Liver (tissue), 3 donors: Measurements from ENCODE around the gene CD300LB.

Experiments
- EGR1 ChIP-seq, 2 donors: IDR thresholded peaks; 2 replicates each; pipeline ENCODE4 v1.6.1; 2016 to 2018; ENCODE audit warnings: antibody characterized with exemption in 2 of 2, low read depth in 2 of 2
- GABPA ChIP-seq, 2 donors: IDR thresholded peaks in 1 of 2; conservative IDR thresholded peaks in 1 of 2; 2 replicates each; pipeline ENCODE4 v1.6.1; 2016; ENCODE audit warnings: antibody characterized with exemption in 2 of 2, mild to moderate bottlenecking in 1 of 2, moderate library complexity in 1 of 2
- JUND ChIP-seq, 2 donors: IDR thresholded peaks; 2 replicates each; pipeline ENCODE4 v1.6.1; 2016; ENCODE audit warnings: antibody characterized with exemption in 2 of 2
- NR2F2 ChIP-seq: IDR thresholded peaks from 2 replicates; pipeline ENCODE4 v1.6.1; 2016; ENCODE audit warnings: antibody characterized with exemption
- RAD21 ChIP-seq, 2 donors: IDR thresholded peaks; 2 replicates each; pipeline ENCODE4 v1.6.1; 2016; ENCODE audit warnings: antibody characterized with exemption in 2 of 2, mild to moderate bottlenecking in 2 of 2
- RXRA ChIP-seq, 2 donors: IDR thresholded peaks; 2 replicates each; pipeline ENCODE4 v1.6.1; 2017 to 2018; ENCODE audit warnings: antibody characterized with exemption in 2 of 2, mild to moderate bottlenecking in 1 of 2
- SP1 ChIP-seq: IDR thresholded peaks from 2 replicates; pipeline ENCODE4 v1.6.1; 2018; ENCODE audit warnings: antibody characterized with exemption, mild to moderate bottlenecking
- TAF1 ChIP-seq: conservative IDR thresholded peaks from 2 replicates; pipeline ENCODE4 v1.6.1; 2016; ENCODE audit warnings: antibody characterized with exemption, mild to moderate bottlenecking
- YY1 ChIP-seq: IDR thresholded peaks from 2 replicates; pipeline ENCODE4 v1.6.1; 2016; ENCODE audit warnings: antibody characterized with exemption, mild to moderate bottlenecking
- TF ChIP-seq, protein P1 (sequence below): IDR thresholded peaks from 2 replicates; pipeline ENCODE4 v1.6.1; 2016; ENCODE audit warnings: antibody characterized with exemption, mild to moderate bottlenecking
- TF ChIP-seq, protein P2 (sequence below): fragments of 150-350 bp; IDR thresholded peaks from 2 replicates; pipeline ENCODE4 v1.5.1; 2017; ENCODE audit warnings: improper control_type of control experiment, low read depth, low read length; ENCODE audit not compliant: missing input control
- TF ChIP-seq, protein P3 (sequence below): IDR thresholded peaks from 2 replicates; pipeline ENCODE4 v1.6.1; 2016; ENCODE audit warnings: antibody characterized with exemption
- TF ChIP-seq, protein P4 (sequence below): IDR thresholded peaks from 2 replicates; pipeline ENCODE4 v1.6.1; 2016; ENCODE audit warnings: antibody characterized with exemption
- TF ChIP-seq, protein P5 (sequence below): IDR thresholded peaks from 2 replicates; pipeline ENCODE4 v1.6.1; 2016; ENCODE audit warnings: antibody characterized with exemption
- donor health status: healthy.
- donor health status: healthy.

DNA sequence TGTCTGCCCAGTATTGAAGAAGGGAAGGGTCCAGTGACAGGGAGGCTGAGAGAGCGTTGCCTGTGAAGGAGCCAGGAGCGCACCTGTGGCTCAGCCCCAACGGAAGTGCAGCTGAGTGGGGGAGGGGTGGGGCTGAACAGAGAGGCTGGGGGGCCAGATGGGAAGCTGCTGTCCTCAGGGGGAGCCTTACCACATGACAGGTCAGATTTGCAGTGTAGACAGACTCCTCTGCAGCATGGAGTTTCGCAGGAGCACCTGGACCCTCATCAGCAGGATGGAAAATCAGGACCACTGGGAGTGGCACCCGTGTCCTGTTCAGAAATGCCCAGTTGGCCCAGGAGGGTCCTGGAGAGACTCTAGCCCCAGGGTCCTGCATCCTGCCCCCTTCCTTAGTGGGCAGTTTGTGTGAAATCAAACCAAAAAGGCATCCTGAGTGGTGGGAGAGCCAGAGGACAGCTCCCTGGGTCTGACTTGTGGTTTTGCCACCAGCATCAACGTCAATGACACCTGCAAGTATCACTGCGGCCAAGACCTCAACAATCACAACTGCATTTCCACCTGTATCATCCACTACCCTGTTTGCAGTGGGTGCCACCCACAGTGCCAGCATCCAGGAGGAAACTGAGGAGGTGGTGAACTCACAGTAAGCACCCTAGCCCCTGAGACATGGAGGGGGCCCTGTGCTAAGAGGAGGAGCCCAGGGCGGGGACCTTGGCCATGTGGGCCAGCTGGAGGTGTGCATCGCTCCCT lies 57.1 kb downstream of the CD300LB start:
- TF ChIP-seq GABPA (IDR thresholded peaks at IDR 0.05 in 1 of 2, conservative IDR thresholded peaks at IDR 0.05 in 1 of 2), result no peak
- TF ChIP-seq, protein P1, sequence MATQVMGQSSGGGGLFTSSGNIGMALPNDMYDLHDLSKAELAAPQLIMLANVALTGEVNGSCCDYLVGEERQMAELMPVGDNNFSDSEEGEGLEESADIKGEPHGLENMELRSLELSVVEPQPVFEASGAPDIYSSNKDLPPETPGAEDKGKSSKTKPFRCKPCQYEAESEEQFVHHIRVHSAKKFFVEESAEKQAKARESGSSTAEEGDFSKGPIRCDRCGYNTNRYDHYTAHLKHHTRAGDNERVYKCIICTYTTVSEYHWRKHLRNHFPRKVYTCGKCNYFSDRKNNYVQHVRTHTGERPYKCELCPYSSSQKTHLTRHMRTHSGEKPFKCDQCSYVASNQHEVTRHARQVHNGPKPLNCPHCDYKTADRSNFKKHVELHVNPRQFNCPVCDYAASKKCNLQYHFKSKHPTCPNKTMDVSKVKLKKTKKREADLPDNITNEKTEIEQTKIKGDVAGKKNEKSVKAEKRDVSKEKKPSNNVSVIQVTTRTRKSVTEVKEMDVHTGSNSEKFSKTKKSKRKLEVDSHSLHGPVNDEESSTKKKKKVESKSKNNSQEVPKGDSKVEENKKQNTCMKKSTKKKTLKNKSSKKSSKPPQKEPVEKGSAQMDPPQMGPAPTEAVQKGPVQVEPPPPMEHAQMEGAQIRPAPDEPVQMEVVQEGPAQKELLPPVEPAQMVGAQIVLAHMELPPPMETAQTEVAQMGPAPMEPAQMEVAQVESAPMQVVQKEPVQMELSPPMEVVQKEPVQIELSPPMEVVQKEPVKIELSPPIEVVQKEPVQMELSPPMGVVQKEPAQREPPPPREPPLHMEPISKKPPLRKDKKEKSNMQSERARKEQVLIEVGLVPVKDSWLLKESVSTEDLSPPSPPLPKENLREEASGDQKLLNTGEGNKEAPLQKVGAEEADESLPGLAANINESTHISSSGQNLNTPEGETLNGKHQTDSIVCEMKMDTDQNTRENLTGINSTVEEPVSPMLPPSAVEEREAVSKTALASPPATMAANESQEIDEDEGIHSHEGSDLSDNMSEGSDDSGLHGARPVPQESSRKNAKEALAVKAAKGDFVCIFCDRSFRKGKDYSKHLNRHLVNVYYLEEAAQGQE, result no peak
- TF ChIP-seq YY1, result no peak
- TF ChIP-seq, protein P2, sequence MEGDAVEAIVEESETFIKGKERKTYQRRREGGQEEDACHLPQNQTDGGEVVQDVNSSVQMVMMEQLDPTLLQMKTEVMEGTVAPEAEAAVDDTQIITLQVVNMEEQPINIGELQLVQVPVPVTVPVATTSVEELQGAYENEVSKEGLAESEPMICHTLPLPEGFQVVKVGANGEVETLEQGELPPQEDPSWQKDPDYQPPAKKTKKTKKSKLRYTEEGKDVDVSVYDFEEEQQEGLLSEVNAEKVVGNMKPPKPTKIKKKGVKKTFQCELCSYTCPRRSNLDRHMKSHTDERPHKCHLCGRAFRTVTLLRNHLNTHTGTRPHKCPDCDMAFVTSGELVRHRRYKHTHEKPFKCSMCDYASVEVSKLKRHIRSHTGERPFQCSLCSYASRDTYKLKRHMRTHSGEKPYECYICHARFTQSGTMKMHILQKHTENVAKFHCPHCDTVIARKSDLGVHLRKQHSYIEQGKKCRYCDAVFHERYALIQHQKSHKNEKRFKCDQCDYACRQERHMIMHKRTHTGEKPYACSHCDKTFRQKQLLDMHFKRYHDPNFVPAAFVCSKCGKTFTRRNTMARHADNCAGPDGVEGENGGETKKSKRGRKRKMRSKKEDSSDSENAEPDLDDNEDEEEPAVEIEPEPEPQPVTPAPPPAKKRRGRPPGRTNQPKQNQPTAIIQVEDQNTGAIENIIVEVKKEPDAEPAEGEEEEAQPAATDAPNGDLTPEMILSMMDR, result no peak
- no peak for TF ChIP-seq RAD21 (IDR thresholded peaks at IDR 0.05)
- TF ChIP-seq, protein P3, sequence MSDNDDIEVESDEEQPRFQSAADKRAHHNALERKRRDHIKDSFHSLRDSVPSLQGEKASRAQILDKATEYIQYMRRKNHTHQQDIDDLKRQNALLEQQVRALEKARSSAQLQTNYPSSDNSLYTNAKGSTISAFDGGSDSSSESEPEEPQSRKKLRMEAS, result no peak
- TF ChIP-seq SP1, result no peak
- TF ChIP-seq, protein P4, sequence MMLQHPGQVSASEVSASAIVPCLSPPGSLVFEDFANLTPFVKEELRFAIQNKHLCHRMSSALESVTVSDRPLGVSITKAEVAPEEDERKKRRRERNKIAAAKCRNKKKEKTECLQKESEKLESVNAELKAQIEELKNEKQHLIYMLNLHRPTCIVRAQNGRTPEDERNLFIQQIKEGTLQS, result no peak
- no peak for TF ChIP-seq TAF1
- TF ChIP-seq JUND (IDR thresholded peaks at IDR 0.05), result no peak
- TF ChIP-seq NR2F2, result no peak
- TF ChIP-seq EGR1 (IDR thresholded peaks at IDR 0.05; ENCODE audit: low read depth in 2 of 2), result no peak
- TF ChIP-seq, protein P5, sequence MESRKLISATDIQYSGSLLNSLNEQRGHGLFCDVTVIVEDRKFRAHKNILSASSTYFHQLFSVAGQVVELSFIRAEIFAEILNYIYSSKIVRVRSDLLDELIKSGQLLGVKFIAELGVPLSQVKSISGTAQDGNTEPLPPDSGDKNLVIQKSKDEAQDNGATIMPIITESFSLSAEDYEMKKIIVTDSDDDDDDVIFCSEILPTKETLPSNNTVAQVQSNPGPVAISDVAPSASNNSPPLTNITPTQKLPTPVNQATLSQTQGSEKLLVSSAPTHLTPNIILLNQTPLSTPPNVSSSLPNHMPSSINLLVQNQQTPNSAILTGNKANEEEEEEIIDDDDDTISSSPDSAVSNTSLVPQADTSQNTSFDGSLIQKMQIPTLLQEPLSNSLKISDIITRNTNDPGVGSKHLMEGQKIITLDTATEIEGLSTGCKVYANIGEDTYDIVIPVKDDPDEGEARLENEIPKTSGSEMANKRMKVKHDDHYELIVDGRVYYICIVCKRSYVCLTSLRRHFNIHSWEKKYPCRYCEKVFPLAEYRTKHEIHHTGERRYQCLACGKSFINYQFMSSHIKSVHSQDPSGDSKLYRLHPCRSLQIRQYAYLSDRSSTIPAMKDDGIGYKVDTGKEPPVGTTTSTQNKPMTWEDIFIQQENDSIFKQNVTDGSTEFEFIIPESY, result no peak
- TF ChIP-seq RXRA (IDR thresholded peaks at IDR 0.05), result no peak
